D721Med (cell line): ENCODE measurements around the gene KIF14.
"Not testable (repeated sequence)": the region's sequence is repeated elsewhere in the genome, so short reads cannot be mapped to it uniquely, and the experiment has no call there.

Source experiments
- DNase-seq: peaks from one replicate; pipeline ENCODE4 v3.0.0; 2011; ENCODE audit warnings: low spot score; ENCODE audit not compliant: insufficient read length
- FAIRE-seq: peaks from 2 replicates; lab custom pipeline; 2011; peaks lifted over from hg19 to GRCh38; lab: Jason Lieb, UNC
- CTCF ChIP-seq: IDR thresholded peaks from 2 replicates; pipeline ENCODE4 v1.5.1; 2012; ENCODE audit warnings: mild to moderate bottlenecking, control low read depth; ENCODE audit not compliant: insufficient read depth; ENCODE audit errors: missing control alignments

The KIF14 gene

GRCh38 chr1:200526709-200527612 lies 93.6 kb downstream of the KIF14 start:
- FAIRE-seq (no peak), DNase-seq (no peak)
- no peak for TF ChIP-seq CTCF

GRCh38 chr1:200525090-200525987 lies 95.2 kb downstream of the KIF14 start:
- DNase-seq (no peak), FAIRE-seq (no peak)
- no peak for TF ChIP-seq CTCF

GRCh38 chr1:200524551-200524950 lies 96.0 kb downstream of the KIF14 start:
- not testable (repeated sequence) for DNase-seq, FAIRE-seq

- DNase-seq, result no peak
- no peak for TF ChIP-seq CTCF
- no peak for FAIRE-seq
Measured at GRCh38 chr1:200524092-200524491, 96.5 kb downstream of the KIF14 start.

- TF ChIP-seq CTCF, result no peak
- DNase-seq, result no peak
- FAIRE-seq, result no peak
Measured at GRCh38 chr1:200520735-200521134, 99.8 kb downstream of the KIF14 start.

- no peak for TF ChIP-seq CTCF
- FAIRE-seq, result no peak
- DNase-seq, result no peak
Measured at GRCh38 chr1:200518524-200518923, 102.0 kb downstream of the KIF14 start.

- DNase-seq (no peak), FAIRE-seq (no peak)
- TF ChIP-seq CTCF, result no peak
Measured at GRCh38 chr1:200512191-200512590, 108.4 kb downstream of the KIF14 start.
